H9 (cell line): ENCODE measurements around the gene RYR1. TPM values are rescaled to one million over a fixed set of nuclear protein-coding genes. Genes with fewer than 3 reads are reported as not detected.

ENCODE experiments used
- DNase-seq: peaks from one replicate; pipeline ENCODE4 v3.0.0-alpha.2; 2017
- H2AFZ ChIP-seq: one replicate; pipeline ENCODE4 v1.6.1; 2013; ENCODE audit warnings: mild to moderate bottlenecking, low read length, control low read depth, moderate library complexity
- H2AK5ac ChIP-seq: 2 replicates; pipeline ENCODE4 v1.6.1; 2013; ENCODE audit warnings: low read length, control low read depth, mixed read lengths; ENCODE audit not compliant: insufficient read length
- H2BK120ac ChIP-seq: one replicate; pipeline ENCODE4 v1.6.1; 2013; ENCODE audit warnings: low read depth, mild to moderate bottlenecking, low read length, control low read depth, inconsistent platforms; ENCODE audit not compliant: poor library complexity, severe bottlenecking
- H2BK12ac ChIP-seq: 2 replicates; pipeline ENCODE4 v1.6.1; 2013; ENCODE audit warnings: low read length, control low read depth, mixed read lengths, low read depth; ENCODE audit not compliant: insufficient read length
- H2BK15ac ChIP-seq: 2 replicates; pipeline ENCODE4 v1.6.1; 2013; ENCODE audit warnings: low read depth, low read length, control low read depth
- H2BK20ac ChIP-seq: one replicate; pipeline ENCODE4 v1.6.1; 2013; ENCODE audit warnings: low read depth, mild to moderate bottlenecking, low read length, control low read depth, inconsistent platforms; ENCODE audit not compliant: poor library complexity, severe bottlenecking
- H2BK5ac ChIP-seq: 2 replicates; pipeline ENCODE4 v1.6.1; 2013; ENCODE audit warnings: low read length, control low read depth, mixed read lengths; ENCODE audit not compliant: insufficient read length
- H3K14ac ChIP-seq: 2 replicates; pipeline ENCODE4 v1.6.1; 2013; ENCODE audit warnings: low read length, control low read depth; ENCODE audit not compliant: insufficient read depth
- H3K18ac ChIP-seq: 2 replicates; pipeline ENCODE4 v1.6.1; 2013; ENCODE audit warnings: low read depth, mild to moderate bottlenecking, mixed read lengths, low read length, control low read depth; ENCODE audit not compliant: insufficient read length
- H3K23ac ChIP-seq: 2 replicates; pipeline ENCODE4 v1.6.1; 2013; ENCODE audit warnings: low read length, control low read depth, mixed read lengths, low read depth; ENCODE audit not compliant: insufficient read length
- H3K23me2 ChIP-seq: 2 replicates; pipeline ENCODE4 v1.6.1; 2013; ENCODE audit warnings: low read depth, mild to moderate bottlenecking, mixed read lengths, low read length, control low read depth; ENCODE audit not compliant: insufficient read length, poor library complexity, severe bottlenecking
- H3K27ac ChIP-seq: 2 replicates; pipeline ENCODE4 v1.5.1; 2013; ENCODE audit warnings: low read length, control low read depth, mixed read lengths, low read depth; ENCODE audit not compliant: insufficient read length
- H3K27me3 ChIP-seq: 2 replicates; pipeline ENCODE4 v1.6.1; 2013; ENCODE audit warnings: low read length, control low read depth, inconsistent platforms; ENCODE audit not compliant: insufficient read depth
- H3K4ac ChIP-seq: 2 replicates; pipeline ENCODE4 v1.6.1; 2013; ENCODE audit warnings: low read depth, mild to moderate bottlenecking, control low read depth, inconsistent platforms, low read length, moderate library complexity
- H3K4me1 ChIP-seq: 2 replicates; pipeline ENCODE4 v1.6.1; 2013; ENCODE audit warnings: low read length, control low read depth, inconsistent platforms; ENCODE audit not compliant: insufficient read depth
- H3K4me2 ChIP-seq: 2 replicates; pipeline ENCODE4 v1.6.1; 2013; ENCODE audit warnings: low read length, control low read depth, mixed read lengths; ENCODE audit not compliant: insufficient read length, insufficient read depth
- H3K56ac ChIP-seq: 2 replicates; pipeline ENCODE4 v1.6.1; 2013; ENCODE audit warnings: low read depth, mild to moderate bottlenecking, mixed read lengths, low read length, control low read depth; ENCODE audit not compliant: insufficient read length
- H3K79me1 ChIP-seq: 2 replicates; pipeline ENCODE4 v1.6.1; 2013; ENCODE audit warnings: low read depth, mild to moderate bottlenecking, moderate library complexity, low read length, control low read depth, inconsistent platforms; ENCODE audit not compliant: insufficient read depth, poor library complexity, severe bottlenecking
- H3K79me2 ChIP-seq: 2 replicates; pipeline ENCODE4 v1.6.1; 2013; ENCODE audit warnings: low read length, control low read depth, inconsistent platforms; ENCODE audit not compliant: insufficient read depth
- H3K9ac ChIP-seq: 2 replicates; pipeline ENCODE4 v1.6.1; 2013; ENCODE audit warnings: low read length, control low read depth, mixed read lengths; ENCODE audit not compliant: insufficient read length; ENCODE audit errors: extremely low read depth
- H3K9me3 ChIP-seq: one replicate; pipeline ENCODE4 v1.6.1; 2013; ENCODE audit warnings: low read depth, low read length, inconsistent platforms; ENCODE audit not compliant: control insufficient read depth
- H3T11ph ChIP-seq: one replicate; pipeline ENCODE4 v1.6.1; 2013; ENCODE audit warnings: mild to moderate bottlenecking, low read length, control low read depth, inconsistent platforms
- H4K20me1 ChIP-seq: one replicate; pipeline ENCODE4 v1.6.1; 2013; ENCODE audit not compliant: control insufficient read depth, insufficient read length, insufficient read depth
- H4K5ac ChIP-seq: 2 replicates; pipeline ENCODE4 v1.6.1; 2013; ENCODE audit warnings: low read depth, mild to moderate bottlenecking, mixed read lengths, low read length, control low read depth; ENCODE audit not compliant: insufficient read length
- H4K8ac ChIP-seq: replicated peaks from 2 replicates; pipeline ENCODE4 v1.6.1; 2013; ENCODE audit warnings: low read length, control low read depth, mixed read lengths, low read depth; ENCODE audit not compliant: insufficient read length
- H4K91ac ChIP-seq: 2 replicates; pipeline ENCODE4 v1.6.1; 2013; ENCODE audit warnings: low read depth, mild to moderate bottlenecking, moderate library complexity, mixed read lengths, low read length, control low read depth; ENCODE audit not compliant: insufficient read length
- H3K27ac Mint-ChIP-seq, 3 experiments: 2 replicates in 2 of 3; 3 replicates in 1 of 3; pipeline ENCODE4 v1.8.0; 2020 to 2021; ENCODE audit warnings: mixed read lengths in 3 of 3, mild to moderate bottlenecking in 1 of 3, moderate library complexity in 1 of 3
- H3K27me3 Mint-ChIP-seq: 2 replicates; pipeline ENCODE4 v1.8.0; 2021; ENCODE audit warnings: low read depth, mild to moderate bottlenecking, moderate library complexity, mixed read lengths
- H3K36me3 Mint-ChIP-seq, 3 experiments: 2 replicates in 2 of 3; 3 replicates in 1 of 3; pipeline ENCODE4 v1.8.0; 2020 to 2021; ENCODE audit warnings: low read depth in 3 of 3, mixed read lengths in 3 of 3; ENCODE audit not compliant: insufficient read depth in 1 of 3
- H3K4me1 Mint-ChIP-seq, 2 experiments: 2 replicates each; pipeline ENCODE4 v1.8.0; 2020; ENCODE audit warnings: mixed read lengths in 2 of 2
- H3K4me3 Mint-ChIP-seq, 2 experiments: 2 replicates in 1 of 2; 3 replicates in 1 of 2; pipeline ENCODE4 v1.8.0; 2020 to 2021; ENCODE audit warnings: mild to moderate bottlenecking in 2 of 2, mixed read lengths in 2 of 2, moderate library complexity in 1 of 2
- H3K9me3 Mint-ChIP-seq, 2 experiments: 2 replicates in 1 of 2; 3 replicates in 1 of 2; pipeline ENCODE4 v1.8.0; 2020; ENCODE audit warnings: mild to moderate bottlenecking in 2 of 2, mixed read lengths in 2 of 2, moderate library complexity in 1 of 2
- CTCF ChIP-seq: fragments of 200-600 bp; sonication (generic); conservative IDR thresholded peaks from 3 replicates; pipeline ENCODE4 v1.8.0; 2021; ENCODE audit warnings: antibody characterized with exemption, mild to moderate bottlenecking
- WGBS: extraction: QIAGEN DNeasy Blood & Tissue Kit; methylation state at CpG from one replicate; pipeline ENCODE4 v1.1.7; 2013; ENCODE audit warnings: missing lambda C conversion rate, low lambda C conversion rate, mixed read lengths; ENCODE audit not compliant: insufficient read length; ENCODE audit errors: extremely low coverage; 5-methylcytosine and 5-hydroxymethylcytosine counted together
- total RNA-seq: library from RNA; stranded (reverse); gene quantifications from 2 replicates; pipeline ENCODE4 v1.2.1, GENCODE V29; 2021

RYR1 gene
- total RNA-seq, 1 experiment from 2014 or later = 8.9 TPM

GRCh38 chr19:38467541-38468525 lies 34.3 kb downstream of the RYR1 start:
- Histone ChIP-seq H3K27me3 (no peaks in the 10 kb centered on the region), H3K23me2 (no peaks in the 10 kb centered on the region)

More at GRCh38 chr19:38467541-38468525, 34.3 kb downstream of the RYR1 start:
- H3K14ac ChIP-seq = no peak overlapping the region
- H3K18ac ChIP-seq = no peak overlapping the region
- H4K5ac ChIP-seq = no peak overlapping the region
- no peaks in the 10 kb centered on the region for H3K79me2 ChIP-seq
- WGBS = 100% methylated on average over 1 of the region's 17 CpGs
- no peak overlapping the region for H3K23ac ChIP-seq
- H2BK5ac ChIP-seq = no peak overlapping the region
- H3K9me3 ChIP-seq = no peaks in the 10 kb centered on the region
- no peak overlapping the region for H3K27ac ChIP-seq
- no peak overlapping the region for H2AFZ ChIP-seq
- H3K4me2 ChIP-seq = no peak overlapping the region
- H3K4me1 Mint-ChIP-seq = peaks cover 6 to 7% of the 10 kb centered on the region in 2 experiments
- H3K4ac ChIP-seq = no peak overlapping the region
- no peak overlapping the region for H3T11ph ChIP-seq
- no peaks in the 10 kb centered on the region for H3K79me1 ChIP-seq
- H3K36me3 Mint-ChIP-seq = peaks cover 8 to 30% (median 27%) of the 10 kb centered on the region in 3 experiments; a peak in 6 of 7 replicates
- H4K91ac ChIP-seq = no peak overlapping the region
- no peaks in the 10 kb centered on the region for H3K9me3 Mint-ChIP-seq
- no peak overlapping the region for H2AK5ac ChIP-seq
- no peak overlapping the region for H3K9ac ChIP-seq
- no peak overlapping the region for H3K4me3 Mint-ChIP-seq
- TF ChIP-seq CTCF = no peak
- H4K20me1 ChIP-seq = no peaks in the 10 kb centered on the region
- no peak for DNase-seq
- H2BK12ac ChIP-seq = no peak overlapping the region
- no peaks in the 10 kb centered on the region for H3K4me1 ChIP-seq
- H2BK15ac ChIP-seq = no peak overlapping the region
- H3K27ac Mint-ChIP-seq = no peak overlapping the region
- H4K8ac ChIP-seq = no peak overlapping the region
- H3K56ac ChIP-seq = no peak overlapping the region
- H2BK120ac ChIP-seq = no peak overlapping the region
- no peaks in the 10 kb centered on the region for H3K27me3 Mint-ChIP-seq
- no peak overlapping the region for H2BK20ac ChIP-seq
